Measurements from ENCODE around the gene ATP7A. TPM values are rescaled to one million over a fixed set of nuclear protein-coding genes. Genes with fewer than 3 reads are reported as not detected.

Gene ATP7A
- total RNA-seq, 2 experiments from 2014 or later = 8.0 TPM

- no peaks in the 10 kb centered on the region for H3K9me3 Mint-ChIP-seq
- H3K27ac Mint-ChIP-seq = no peak overlapping the region
- intact Hi-C loops (cut with micrococcal nuclease) = no loop called here
- peaks cover 2% of the 10 kb centered on the region for H3K36me3 Mint-ChIP-seq
- H3K4me1 Mint-ChIP-seq (ENCODE audit: low read depth) = peaks cover 6% of the 10 kb centered on the region
- no peak for DNase-seq
- no peaks in the 10 kb centered on the region for H3K27me3 Mint-ChIP-seq
- ChIA-PET CTCF (no interaction called here), POLR2A (no interaction called here)
- H3K4me3 Mint-ChIP-seq = no peak overlapping the region
Measured at GRCh38 chrX:77949840-77950239, 39.3 kb downstream of the ATP7A start.

DNA sequence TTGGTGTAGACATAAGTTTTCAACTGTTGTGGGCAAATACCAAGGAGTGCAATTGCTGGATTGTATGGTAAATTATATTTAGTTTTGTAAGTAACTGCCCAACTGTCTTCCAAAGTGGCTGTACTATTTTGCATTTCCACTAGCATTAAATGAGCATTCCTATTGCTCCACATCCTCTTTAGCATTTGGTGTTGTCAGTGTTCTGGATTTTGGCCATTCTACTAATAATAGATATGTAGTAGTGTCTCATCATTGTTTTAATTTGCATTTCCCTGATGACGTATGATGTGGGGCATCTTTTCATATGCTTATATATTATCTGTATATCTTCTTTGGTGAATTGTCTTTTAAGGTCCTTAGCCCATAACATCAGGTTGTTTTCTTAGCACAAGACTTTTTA is 41.7 kb downstream of the ATP7A start:
- H3K4me1 Mint-ChIP-seq (ENCODE audit: low read depth) = peaks cover 8% of the 10 kb centered on the region
- H3K9me3 Mint-ChIP-seq = peaks cover 3% of the 10 kb centered on the region
- intact Hi-C loops (cut with micrococcal nuclease) = no loop called here
- H3K4me3 Mint-ChIP-seq = no peak overlapping the region
- POLR2A ChIA-PET = no interaction called here
- no peaks in the 10 kb centered on the region for H3K27me3 Mint-ChIP-seq
- CTCF ChIA-PET = no interaction called here
- H3K36me3 Mint-ChIP-seq = peaks cover 5% of the 10 kb centered on the region
- no peak overlapping the region for H3K27ac Mint-ChIP-seq
- DNase-seq = no peak

DNA sequence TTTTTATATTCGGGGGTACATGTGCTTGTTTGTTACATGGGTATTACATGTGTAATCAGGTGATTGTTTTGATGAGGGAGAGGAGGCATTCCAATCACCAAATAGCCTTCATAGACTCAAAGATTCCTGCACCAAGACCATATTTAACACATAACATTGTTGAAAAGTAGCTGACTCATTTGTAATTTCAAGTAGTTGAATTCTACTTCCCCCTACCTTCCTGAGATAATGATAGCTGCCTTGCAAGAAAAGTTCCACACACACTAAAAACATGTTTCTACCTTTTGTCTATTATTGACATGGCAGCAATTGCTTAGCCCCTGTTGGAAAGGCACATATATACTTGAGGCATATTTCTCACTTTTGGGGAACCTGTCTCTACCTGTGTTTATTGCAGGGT is 42.8 kb downstream of the ATP7A start:
- no peak for DNase-seq
- POLR2A ChIA-PET = interaction anchor here (0.7 to 0.9 kb wide), 2 partner anchors 18 to 35 kb away, joined by 3 read pairs; no protein-coding TSS in a partner anchor
- H3K9me3 Mint-ChIP-seq = peaks cover 3% of the 10 kb centered on the region
- H3K4me3 Mint-ChIP-seq = no peak overlapping the region
- CTCF ChIA-PET = no interaction called here
- no peaks in the 10 kb centered on the region for H3K27me3 Mint-ChIP-seq
- H3K36me3 Mint-ChIP-seq = peaks cover 10% of the 10 kb centered on the region
- no peak overlapping the region for H3K27ac Mint-ChIP-seq
- intact Hi-C loops (cut with micrococcal nuclease) = no loop called here
- peaks cover 15% of the 10 kb centered on the region for H3K4me1 Mint-ChIP-seq (ENCODE audit: low read depth)

DNA sequence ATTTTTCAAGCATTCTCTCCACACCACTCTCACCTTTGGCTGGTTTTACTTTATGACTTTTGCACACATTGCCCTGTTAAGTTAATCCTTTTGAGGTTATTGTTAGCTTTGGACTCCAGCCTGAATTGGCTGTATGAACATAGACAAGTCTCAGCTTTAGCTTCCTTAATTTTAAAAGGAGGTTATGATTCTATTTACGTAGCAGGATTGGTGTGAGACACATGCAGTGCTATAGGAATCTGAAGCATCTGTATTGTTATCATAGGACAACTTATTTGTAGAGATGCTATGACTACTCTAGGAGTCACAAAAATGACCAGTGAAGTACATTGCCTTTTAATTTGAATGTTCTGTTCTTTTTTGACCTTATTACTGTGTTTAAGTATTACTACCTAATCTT is 43.2 kb downstream of the ATP7A start:
- no peak for DNase-seq
- peaks cover 3% of the 10 kb centered on the region for H3K9me3 Mint-ChIP-seq
- no peaks in the 10 kb centered on the region for H3K27me3 Mint-ChIP-seq
- intact Hi-C loops (cut with micrococcal nuclease) = no loop called here
- peaks cover 10% of the 10 kb centered on the region for H3K36me3 Mint-ChIP-seq
- CTCF ChIA-PET = no interaction called here
- peaks cover 15% of the 10 kb centered on the region for H3K4me1 Mint-ChIP-seq (ENCODE audit: low read depth)
- H3K27ac Mint-ChIP-seq = no peak overlapping the region
- POLR2A ChIA-PET = interaction anchor here (0.9 kb wide), 1 partner anchor 35 kb away, joined by 3 read pairs; no protein-coding TSS in a partner anchor
- no peak overlapping the region for H3K4me3 Mint-ChIP-seq

DNA sequence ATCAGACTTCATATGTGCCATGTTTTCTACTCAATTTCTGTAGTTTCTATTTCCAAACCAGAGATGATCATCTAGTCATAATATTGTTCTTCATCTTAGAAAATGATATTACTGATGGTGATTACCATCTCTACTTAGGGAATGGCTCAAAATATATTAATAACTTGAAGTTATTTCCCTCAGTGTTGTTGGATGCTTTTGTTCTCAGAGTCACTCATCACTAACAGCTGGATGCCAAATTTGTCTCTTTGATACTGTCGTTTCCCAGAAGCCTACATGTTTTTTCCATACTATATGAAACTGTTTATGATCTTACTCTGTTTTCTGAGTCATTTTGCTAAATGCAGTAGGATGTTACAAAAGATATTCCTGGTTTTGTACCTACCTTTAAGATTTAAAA is 50.1 kb downstream of the ATP7A start:
- ChIA-PET POLR2A (no interaction called here), CTCF (interaction anchor here (0.6 kb wide), 1 partner anchor 32 kb away, joined by 3 read pairs; no protein-coding TSS in a partner anchor)
- H3K27ac Mint-ChIP-seq = peak overlapping the region; percentile 96
- H3K9me3 Mint-ChIP-seq = peaks cover 3% of the 10 kb centered on the region
- no peak for DNase-seq
- peak overlapping the region; percentile 46 for H3K4me3 Mint-ChIP-seq
- H3K4me1 Mint-ChIP-seq (ENCODE audit: low read depth) = peaks cover 39% of the 10 kb centered on the region
- H3K36me3 Mint-ChIP-seq = peaks cover 9% of the 10 kb centered on the region
- intact Hi-C loops (cut with micrococcal nuclease) = loop anchor here (2.0 to 5.0 kb wide), 2 partner anchors 50 to 173 kb away; partner anchors contain the start of genes ATP7A and ATRX
- no peaks in the 10 kb centered on the region for H3K27me3 Mint-ChIP-seq

DNA sequence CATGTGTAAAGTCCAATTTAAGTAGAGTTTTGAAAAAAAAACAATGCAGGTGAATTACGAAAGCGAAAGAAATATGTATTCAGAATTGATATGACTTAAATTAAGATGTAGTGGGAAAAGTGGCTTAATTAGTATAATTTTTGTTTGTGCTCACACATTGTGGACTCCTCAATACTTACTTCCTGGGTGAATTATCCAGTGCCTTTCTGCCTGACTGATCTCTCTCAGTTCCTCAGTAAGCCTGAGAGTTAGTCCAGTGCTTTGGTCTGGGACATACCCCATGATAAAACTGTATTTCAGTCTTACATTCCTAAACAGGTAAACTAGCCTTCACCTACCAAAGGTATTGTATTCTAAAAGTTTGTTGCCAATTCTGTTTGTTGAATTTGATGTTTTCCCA is 50.6 kb downstream of the ATP7A start:
- H3K36me3 Mint-ChIP-seq = peaks cover 8% of the 10 kb centered on the region
- ChIA-PET POLR2A (no interaction called here), CTCF (no interaction called here)
- H3K27ac Mint-ChIP-seq = peak overlapping the region; percentile 96
- DNase-seq = no peak
- peaks cover 39% of the 10 kb centered on the region for H3K4me1 Mint-ChIP-seq (ENCODE audit: low read depth)
- peaks cover 3% of the 10 kb centered on the region for H3K9me3 Mint-ChIP-seq
- H3K27me3 Mint-ChIP-seq = no peaks in the 10 kb centered on the region
- intact Hi-C loops (cut with micrococcal nuclease) = loop anchor here (2.0 to 5.0 kb wide), 2 partner anchors 50 to 174 kb away; partner anchors contain the start of genes ATP7A and ATRX
- H3K4me3 Mint-ChIP-seq = peak overlapping the region; percentile 46

GRCh38 chrX:77962068-77962902 is 51.8 kb downstream of the ATP7A start:
- H3K27ac Mint-ChIP-seq = peak overlapping the region; percentile 96
- no peaks in the 10 kb centered on the region for H3K27me3 Mint-ChIP-seq
- H3K4me1 Mint-ChIP-seq (ENCODE audit: low read depth) = peaks cover 43% of the 10 kb centered on the region
- peak; percentile 14 for DNase-seq
- CTCF ChIA-PET = interaction anchor here (1.4 kb wide), 1 partner anchor 63 kb away, joined by 3 read pairs; the partner anchor contains the start of gene COX7B
- H3K9me3 Mint-ChIP-seq = no peaks in the 10 kb centered on the region
- intact Hi-C loops (cut with micrococcal nuclease) = loop anchor here (5.0 kb wide), 1 partner anchor 175 kb away; the partner anchor contains the start of gene ATRX
- peak overlapping the region; percentile 71 for H3K4me3 Mint-ChIP-seq
- peaks cover 5% of the 10 kb centered on the region for H3K36me3 Mint-ChIP-seq
- POLR2A ChIA-PET = interaction anchor here (1.3 kb wide), 1 partner anchor 63 kb away, joined by 3 read pairs; the partner anchor contains the start of gene COX7B

- POLR2A ChIA-PET = no interaction called here
- H3K4me3 Mint-ChIP-seq = no peak overlapping the region
Measured at GRCh38 chrX:77966361-77966760, 55.9 kb downstream of the ATP7A start.

DNA sequence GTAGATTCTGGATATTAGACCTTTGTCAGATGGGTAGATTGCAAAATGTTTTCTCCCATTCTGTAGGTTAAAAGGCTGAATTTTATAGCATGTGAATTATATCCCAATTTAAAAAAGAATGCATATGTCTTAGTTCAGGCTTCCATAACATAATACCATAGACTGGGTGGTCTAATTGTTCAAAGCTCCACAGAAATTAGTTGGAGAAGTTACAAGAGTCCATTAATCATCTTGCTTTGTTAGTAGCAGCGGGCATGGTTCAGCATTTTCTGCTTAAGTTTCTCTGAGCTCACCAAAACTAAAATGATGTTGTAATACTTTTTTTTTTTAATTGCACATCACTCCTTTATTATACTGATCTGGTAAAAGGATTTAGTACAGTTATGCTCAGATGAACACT is 57.1 kb downstream of the ATP7A start:
- H3K4me3 Mint-ChIP-seq = no peak overlapping the region
- no peak overlapping the region for H3K27ac Mint-ChIP-seq
- H3K9me3 Mint-ChIP-seq = no peaks in the 10 kb centered on the region
- CTCF ChIA-PET = no interaction called here
- POLR2A ChIA-PET = no interaction called here
- H3K36me3 Mint-ChIP-seq = no peaks in the 10 kb centered on the region
- H3K4me1 Mint-ChIP-seq (ENCODE audit: low read depth) = peaks cover 10% of the 10 kb centered on the region
- no peak for DNase-seq
- intact Hi-C loops (cut with micrococcal nuclease) = no loop called here
- H3K27me3 Mint-ChIP-seq = no peaks in the 10 kb centered on the region

More at GRCh38 chrX:77966361-77966760, 55.9 kb downstream of the ATP7A start:
- peaks cover 21% of the 10 kb centered on the region for H3K4me1 Mint-ChIP-seq (ENCODE audit: low read depth)
- DNase-seq = no peak
- no peaks in the 10 kb centered on the region for H3K9me3 Mint-ChIP-seq
- CTCF ChIA-PET = no interaction called here
- H3K27me3 Mint-ChIP-seq = no peaks in the 10 kb centered on the region
- no peak overlapping the region for H3K27ac Mint-ChIP-seq
- intact Hi-C loops (cut with micrococcal nuclease) = no loop called here
- no peaks in the 10 kb centered on the region for H3K36me3 Mint-ChIP-seq

DNA sequence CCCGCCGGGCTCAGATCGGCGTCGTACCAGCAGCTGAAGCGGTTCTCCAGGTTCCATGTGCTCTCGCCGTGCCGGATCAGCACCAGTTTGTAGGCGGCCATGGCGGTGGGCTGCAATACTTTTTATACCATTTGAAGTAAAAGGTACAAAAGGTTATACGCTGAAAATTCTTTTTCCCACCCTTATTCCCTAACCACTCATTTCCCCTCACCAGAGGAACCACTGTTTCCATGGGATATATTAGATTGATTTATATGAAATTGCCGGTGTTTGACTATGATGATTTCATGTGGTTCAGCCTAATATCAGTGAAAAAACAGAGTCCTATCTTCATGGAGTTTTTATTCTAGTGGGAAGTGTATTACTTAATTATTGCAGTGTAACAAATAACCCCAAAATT is 59.0 kb downstream of the ATP7A start, which contains the start of gene PGAM4:
TSS of gene PGAM4 (minus strand) at position 101 of the 400 bp plus-strand sequence. CDS start at position 101, 0 bp downstream.
- H3K27ac Mint-ChIP-seq = no peak within 1 kb of the TSS
- peaks cover 10% of the 10 kb centered on the region for H3K4me1 Mint-ChIP-seq (ENCODE audit: low read depth)
- ChIA-PET CTCF (no interaction called here), POLR2A (no interaction called here)
- no peak within 1 kb of the TSS for H3K4me3 Mint-ChIP-seq
- H3K27me3 Mint-ChIP-seq = no peaks in the 10 kb centered on the region
- H3K9me3 Mint-ChIP-seq = no peaks in the 10 kb centered on the region
- no peak for DNase-seq
- H3K36me3 Mint-ChIP-seq = no peaks in the 10 kb centered on the region
- intact Hi-C loops (cut with micrococcal nuclease) = no loop called here

- POLR2A ChIA-PET = no interaction called here
Measured at GRCh38 chrX:77975755-77976154, 65.3 kb downstream of the ATP7A start.

GRCh38 chrX:77977095-77977494 is 66.6 kb downstream of the ATP7A start:
- ChIA-PET POLR2A (no interaction called here), CTCF (no interaction called here)
- Mint-ChIP-seq H3K9me3 (no peaks in the 10 kb centered on the region), H3K4me1 (ENCODE audit: low read depth) (no peaks in the 10 kb centered on the region), H3K27ac (no peak overlapping the region), H3K4me3 (no peak overlapping the region), H3K27me3 (no peaks in the 10 kb centered on the region), H3K36me3 (peaks cover 8% of the 10 kb centered on the region)
- DNase-seq = no peak
- intact Hi-C loops (cut with micrococcal nuclease) = loop anchor here (5.0 kb wide), 1 partner anchor 35 kb away; no protein-coding TSS in a partner anchor

More at GRCh38 chrX:77975755-77976154, 65.3 kb downstream of the ATP7A start:
- CTCF ChIA-PET = no interaction called here
- peaks cover 8% of the 10 kb centered on the region for H3K36me3 Mint-ChIP-seq
- H3K27me3 Mint-ChIP-seq = no peaks in the 10 kb centered on the region
- H3K4me3 Mint-ChIP-seq = no peak overlapping the region
- no peaks in the 10 kb centered on the region for H3K9me3 Mint-ChIP-seq
- no peak for DNase-seq
- no peaks in the 10 kb centered on the region for H3K4me1 Mint-ChIP-seq (ENCODE audit: low read depth)
- intact Hi-C loops (cut with micrococcal nuclease) = loop anchor here (5.0 kb wide), 1 partner anchor 37 kb away; no protein-coding TSS in a partner anchor
- H3K27ac Mint-ChIP-seq = no peak overlapping the region

Measured in activated CD4-positive, alpha-beta memory T cell treated with anti-CD3 and anti-CD28 coated beads for 36 hours (primary cell).